OCI-M1 (cell line): ENCODE data around the gene HOXB1.
"Not testable (repeated sequence)": the region's sequence is repeated elsewhere in the genome, so short reads cannot be mapped to it uniquely, and the experiment has no call there.

ENCODE experiments used
- DNase-seq: peaks from one replicate; lab custom pipeline; 2025; lab: John Stamatoyannopoulos, UW

HOXB1 gene

DNA sequence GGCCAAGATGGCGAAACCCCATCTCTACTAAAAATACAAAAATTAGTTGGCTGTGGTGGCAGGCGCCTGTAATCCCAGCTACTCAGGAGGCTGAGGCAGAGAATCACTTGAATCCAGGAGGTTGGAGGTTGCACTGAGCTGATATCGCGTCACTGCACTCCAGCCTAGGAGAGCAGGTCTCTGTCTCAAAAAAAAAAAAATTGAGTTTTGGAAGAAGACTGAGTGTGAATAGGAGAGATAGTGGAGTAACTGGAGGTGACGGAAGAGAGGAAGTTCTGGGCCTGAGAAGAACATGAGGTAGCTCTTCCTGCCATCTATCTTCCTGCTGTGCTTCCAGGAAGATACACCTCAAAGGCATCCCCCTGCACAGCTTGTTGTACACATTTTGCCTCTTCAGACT is 11.4 kb downstream of the HOXB1 start:
- DNase-seq: no peak

DNA sequence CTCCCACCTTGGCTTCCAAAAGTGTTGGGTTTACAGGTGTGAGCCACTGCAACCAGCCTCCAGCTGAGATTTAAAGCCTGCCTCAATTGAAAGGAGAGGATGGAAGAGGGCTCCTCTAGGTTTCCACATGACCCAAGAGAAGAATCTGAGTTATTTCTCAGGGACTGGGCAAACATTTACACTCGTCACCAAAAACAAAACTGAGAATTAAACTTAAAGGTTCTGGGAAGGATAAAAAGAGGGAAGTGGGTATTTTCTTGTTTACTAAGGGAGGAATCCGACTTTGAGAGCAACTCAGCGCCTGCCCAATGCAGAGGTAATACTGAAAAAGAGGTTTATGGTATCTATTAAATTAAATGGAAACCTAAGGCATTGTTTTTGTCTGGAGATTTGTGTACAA is 13.3 kb downstream of the HOXB1 start:
- DNase-seq: no peak

DNA sequence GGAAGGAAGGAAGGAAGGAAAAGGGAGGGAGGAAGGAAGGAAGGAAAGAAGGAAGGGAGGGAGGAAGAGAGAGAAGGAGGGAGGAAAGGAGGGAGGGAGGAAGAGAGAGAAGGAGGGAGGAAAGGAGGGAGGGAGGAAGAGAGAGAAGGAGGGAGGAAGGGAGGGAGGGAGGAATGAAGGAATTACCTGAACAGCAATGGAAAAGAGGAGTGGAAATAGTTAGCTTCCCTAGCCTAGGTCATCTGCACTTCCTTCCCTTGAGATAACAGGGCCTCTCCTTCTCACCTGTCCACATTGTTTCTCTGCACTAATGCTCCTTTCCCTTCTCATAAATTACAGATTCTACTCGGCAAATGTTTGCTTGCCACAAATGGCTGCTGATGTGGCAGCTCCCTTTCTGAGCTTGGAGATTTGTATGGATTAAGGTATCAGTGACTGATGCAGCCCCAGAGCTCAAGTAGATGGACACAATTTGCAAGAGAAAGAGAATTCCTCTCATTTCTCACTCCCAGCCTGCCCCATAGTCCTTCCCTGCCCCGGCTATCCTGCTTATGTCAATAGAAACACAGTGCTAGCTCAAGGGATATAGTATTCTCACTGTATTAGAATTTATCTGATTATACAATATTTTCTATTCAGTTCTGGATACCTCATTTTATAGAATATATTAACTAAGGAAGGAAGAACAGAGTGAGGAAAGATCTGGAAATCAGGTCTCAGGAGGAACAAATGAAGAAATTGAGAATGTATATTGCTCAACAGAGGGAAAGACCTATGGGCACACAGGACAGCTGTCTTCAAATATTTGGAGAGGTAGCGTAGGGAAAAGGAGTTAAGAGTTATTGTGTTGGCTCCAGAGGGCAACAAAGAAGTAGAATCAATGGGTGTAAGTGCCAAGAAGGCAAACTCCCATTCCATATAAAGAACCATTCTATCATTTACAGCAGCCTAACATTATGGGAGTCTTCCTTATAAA is 14.6 kb downstream of the HOXB1 start:
- DNase-seq: no peak

DNA sequence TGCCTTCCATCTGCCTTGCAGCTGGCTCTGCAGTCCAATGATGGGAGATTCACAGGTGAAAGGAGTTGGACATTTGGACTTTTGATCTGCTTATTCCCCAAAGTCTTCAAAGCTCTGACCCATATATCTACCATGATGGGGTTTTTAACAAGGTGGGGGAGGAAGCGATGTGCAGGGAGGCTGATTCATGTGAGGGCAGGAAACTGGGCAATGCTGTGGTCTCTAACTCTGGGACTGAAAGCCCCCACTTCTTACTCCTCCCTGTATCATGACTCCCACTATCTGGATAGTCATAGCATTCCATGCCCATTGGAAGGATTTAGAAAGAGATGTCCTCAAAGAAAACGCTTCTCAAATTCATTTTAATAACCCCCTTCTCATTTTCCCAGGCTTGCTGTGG is 16.3 kb downstream of the HOXB1 start:
- no peak for DNase-seq

DNA sequence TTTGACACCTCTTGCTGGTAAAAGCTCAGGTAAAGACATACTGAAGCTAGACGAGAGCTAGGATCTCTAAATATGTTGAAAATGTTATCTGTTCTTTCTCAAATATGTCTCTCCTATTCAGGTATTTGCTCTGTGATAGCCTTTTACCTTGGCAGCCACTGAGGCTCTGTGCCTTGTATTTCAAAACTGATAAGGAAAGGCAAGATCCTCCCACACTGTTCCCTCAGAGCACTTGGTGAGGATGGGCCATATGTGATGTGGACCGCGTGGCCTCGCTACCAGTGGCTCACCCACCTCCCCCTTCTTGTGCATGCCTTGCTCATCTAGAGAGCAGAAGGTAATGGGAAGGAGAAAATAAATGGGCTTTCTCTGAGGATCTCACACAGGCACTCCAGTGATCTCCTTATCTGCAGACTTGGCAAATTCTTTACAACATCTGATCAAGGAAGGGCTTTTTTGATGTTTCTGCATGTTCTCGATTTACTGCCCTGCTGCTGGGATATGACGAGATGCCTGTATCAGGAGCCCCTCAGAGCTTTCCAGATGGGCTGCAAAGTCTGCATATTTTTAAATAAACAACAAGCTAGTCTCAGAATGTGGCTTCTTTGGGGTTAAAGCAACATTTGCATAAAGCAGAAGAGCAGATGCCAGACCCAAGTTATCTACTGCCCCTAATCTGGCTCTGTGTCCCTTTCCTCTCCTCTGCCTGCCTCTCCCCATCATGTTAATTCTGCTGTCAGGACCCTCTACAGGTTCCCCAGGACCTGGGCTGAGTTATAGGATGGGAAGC is 16.9 kb downstream of the HOXB1 start:
- DNase-seq: peak; percentile 73

DNA sequence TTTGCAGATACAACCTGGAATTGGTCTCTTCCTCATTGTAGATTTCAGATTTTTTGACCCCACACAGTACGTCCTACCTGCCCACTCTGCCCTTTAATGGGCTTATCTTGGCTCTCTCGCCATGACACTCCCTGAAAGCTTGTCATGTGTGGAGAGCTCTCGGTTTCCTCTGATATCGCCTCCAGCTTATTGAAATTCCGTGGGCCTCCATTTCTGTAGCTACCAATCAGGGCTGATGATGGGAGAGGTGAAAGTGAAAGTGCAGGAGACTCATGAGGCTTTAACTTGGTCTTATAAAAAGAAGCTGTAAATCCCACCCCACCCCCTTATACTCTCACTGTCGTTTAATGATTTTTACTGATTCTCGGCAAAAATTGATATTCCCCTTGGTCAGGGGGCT is 17.7 kb downstream of the HOXB1 start:
- peak; percentile 91 for DNase-seq

DNA sequence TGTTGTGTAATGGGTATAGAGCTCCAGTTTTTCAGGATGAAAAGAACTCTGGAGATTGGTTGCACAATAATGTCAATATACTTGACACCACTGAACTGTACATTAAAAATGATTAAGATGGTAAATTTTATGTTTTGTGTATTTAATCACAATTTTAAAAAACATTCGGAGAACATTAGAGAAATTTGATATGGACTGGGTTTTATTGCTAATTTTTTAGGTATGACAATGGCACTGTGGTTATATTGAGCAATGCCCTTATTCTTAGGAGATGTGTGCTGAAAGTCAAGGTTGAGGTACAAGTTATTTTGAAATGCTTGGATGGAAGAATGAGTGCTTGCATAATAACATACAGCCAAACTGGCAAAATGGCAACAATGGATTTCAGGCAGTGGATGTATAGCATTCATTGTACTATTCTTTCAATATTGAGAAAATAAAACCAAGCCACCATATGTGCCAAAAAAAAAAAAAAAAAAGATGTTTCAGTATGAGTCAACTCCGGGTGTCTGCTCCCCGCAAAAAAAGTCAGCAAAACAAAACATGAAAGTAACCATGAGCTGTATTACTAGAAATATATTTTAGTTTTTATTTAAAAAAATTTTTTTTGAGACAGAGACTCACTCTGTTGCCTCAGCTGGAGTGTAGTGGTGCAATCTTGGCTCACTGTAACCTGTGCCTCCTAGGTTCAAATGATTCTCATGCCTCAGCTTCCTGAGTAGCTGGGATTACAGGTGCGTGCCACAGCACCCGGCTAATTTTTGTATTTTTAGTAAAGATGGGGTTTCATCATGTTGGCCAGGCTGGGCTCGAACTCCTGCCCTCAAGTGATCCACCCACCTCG is 19.8 kb downstream of the HOXB1 start:
- no peak for DNase-seq

DNA sequence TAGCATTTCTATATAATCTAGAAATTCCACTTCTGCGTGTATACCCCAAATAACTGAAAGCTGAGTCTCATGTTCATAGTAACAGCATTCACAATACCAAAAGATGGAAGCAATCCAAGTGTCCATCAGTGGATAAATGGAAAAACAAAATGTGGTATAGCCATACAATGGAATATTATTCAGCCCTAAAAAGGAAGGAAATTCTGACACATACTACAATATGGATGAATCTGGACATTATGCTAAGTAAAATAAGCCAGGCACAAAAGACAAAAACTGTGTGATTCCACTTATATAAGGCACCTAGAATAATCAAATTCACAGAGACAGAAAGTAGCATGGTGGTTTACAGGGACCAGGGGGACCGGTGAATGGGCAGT is 20.4 kb downstream of the HOXB1 start:
- no peak for DNase-seq

DNA sequence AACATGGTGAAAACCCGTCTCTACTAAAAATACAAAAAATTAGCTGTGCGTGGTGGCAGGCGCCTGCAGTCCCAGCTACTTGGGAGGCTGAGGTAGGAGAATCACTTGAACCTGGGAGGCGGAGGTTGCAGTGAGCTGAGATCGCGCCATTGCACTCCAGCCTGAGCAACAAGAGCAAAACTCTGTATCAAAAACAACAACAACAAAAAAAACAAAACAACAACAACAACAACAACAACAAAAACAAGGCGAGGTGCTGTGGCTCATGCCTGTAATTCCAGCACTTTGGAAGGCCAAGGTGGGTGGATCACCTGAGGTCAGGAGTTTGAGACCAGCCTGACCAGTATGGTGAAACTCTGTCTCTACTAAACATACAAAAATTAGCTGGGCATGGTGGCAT is 21.1 kb downstream of the HOXB1 start:
- DNase-seq: not testable (repeated sequence)

DNA sequence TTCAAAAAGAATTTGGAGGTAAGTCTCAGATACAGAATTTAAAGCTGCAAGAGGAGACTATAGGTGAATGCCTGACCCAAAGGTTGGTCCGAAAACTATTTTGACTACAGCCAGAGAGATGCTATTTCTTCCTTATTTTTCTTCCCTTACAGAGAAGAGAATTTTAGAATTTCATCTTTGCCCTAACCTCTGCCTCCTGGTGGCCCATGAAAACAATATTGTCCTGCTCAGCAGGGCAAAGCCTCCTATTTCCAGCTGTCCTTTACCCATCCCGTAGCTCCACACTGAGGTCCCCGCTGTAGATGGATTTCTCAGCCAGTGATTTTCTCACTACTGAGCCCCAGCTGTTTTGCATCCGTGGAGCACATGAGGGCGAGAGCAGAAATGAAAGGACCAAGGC is 24.6 kb downstream of the HOXB1 start:
- DNase-seq: no peak

DNA sequence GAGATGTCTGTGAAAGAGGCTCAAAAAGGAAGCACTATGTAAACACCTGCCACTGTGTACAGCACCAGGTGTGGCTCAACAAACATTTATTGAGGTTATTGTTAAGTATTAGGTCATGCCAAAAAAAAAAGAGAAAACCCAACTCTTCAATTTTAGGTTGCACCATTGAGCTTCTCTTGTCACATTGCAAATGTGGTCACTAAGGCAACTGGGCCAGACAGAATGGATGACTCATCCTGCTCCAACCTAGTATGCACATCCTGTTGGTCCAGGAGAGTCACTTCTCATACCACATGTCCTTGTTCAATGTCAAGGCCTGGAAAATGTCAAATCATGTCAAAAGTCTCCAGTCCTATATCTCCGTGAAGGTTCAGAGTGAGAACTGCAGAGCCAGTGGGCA is 25.0 kb downstream of the HOXB1 start:
- DNase-seq: peak; percentile 72

DNA sequence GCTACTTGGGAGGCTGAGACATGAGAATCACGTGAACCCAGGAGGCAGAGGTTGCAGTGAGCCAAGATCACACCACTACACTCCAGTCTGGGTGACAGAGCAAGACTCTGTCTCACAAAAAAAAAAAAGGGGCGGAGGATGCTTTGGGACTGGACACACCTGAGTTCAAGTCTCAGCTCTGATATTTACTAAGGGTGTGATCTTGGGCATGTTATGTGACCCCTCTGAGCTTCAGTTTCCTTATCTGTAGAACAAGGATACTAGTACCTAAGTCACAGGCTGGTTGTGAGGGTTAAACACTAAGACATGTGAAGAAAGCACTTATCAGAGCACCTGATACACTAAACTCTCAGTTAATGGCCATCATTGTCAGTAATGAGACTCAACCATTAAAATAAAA is 25.9 kb downstream of the HOXB1 start:
- no peak for DNase-seq

DNA sequence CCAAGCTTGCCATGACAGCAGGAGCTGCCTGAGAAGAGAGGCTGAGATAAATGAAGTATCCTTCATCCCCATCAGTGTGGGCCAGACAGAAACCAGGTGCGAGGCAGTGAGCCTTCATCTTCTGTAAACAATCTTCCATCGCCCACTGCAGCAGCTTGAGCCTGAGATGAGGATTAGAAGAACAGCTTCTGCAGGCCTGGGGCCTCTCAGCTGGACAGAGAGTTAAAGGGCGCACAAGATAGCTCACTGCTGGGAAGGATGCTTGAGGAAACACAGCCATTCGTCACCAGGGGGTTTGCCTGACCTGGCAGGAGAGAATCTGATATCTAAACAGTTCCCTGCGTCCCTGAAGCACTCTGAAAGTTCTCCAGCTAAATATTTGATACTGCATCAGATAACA is 27.1 kb downstream of the HOXB1 start:
- DNase-seq: no peak

DNA sequence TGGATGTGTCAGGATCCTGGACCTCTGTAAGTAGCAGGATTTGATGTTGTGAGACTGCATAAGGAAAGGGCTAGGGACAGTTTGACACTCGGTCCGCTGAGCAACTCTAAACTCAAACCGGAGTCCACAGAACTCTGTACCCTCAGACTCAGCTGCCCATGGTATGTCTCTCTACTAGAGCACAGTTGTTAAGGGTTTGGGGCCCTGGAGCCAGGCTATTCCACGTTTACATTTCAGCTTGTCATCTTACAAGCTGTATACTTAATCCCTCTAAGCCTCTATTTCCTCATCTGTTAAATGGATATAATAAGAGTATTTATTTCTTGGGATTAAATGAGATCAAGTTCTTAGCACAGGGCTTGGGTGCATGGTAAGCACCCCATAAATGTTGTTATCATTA is 27.9 kb downstream of the HOXB1 start:
- DNase-seq: no peak

DNA sequence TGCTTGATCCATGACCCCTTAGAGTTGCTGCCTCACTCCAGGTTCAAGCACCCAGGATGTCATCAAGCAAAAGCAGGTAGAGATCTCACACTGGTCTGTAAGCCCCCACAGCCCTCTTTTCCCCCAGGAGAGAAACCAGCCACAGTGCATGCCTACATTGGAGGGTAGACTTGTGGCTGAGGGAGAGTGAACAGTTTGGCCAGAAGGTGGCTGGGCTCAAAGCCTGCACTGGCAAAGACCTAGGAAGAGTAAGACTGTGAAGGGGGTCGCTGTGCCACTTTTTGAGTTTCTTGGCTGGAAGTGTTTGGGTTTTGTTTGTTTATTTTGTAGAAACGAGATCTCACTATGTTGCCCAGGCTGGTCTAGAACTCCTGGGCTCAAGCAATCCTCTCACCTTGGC is 28.5 kb downstream of the HOXB1 start:
- DNase-seq: no peak

DNA sequence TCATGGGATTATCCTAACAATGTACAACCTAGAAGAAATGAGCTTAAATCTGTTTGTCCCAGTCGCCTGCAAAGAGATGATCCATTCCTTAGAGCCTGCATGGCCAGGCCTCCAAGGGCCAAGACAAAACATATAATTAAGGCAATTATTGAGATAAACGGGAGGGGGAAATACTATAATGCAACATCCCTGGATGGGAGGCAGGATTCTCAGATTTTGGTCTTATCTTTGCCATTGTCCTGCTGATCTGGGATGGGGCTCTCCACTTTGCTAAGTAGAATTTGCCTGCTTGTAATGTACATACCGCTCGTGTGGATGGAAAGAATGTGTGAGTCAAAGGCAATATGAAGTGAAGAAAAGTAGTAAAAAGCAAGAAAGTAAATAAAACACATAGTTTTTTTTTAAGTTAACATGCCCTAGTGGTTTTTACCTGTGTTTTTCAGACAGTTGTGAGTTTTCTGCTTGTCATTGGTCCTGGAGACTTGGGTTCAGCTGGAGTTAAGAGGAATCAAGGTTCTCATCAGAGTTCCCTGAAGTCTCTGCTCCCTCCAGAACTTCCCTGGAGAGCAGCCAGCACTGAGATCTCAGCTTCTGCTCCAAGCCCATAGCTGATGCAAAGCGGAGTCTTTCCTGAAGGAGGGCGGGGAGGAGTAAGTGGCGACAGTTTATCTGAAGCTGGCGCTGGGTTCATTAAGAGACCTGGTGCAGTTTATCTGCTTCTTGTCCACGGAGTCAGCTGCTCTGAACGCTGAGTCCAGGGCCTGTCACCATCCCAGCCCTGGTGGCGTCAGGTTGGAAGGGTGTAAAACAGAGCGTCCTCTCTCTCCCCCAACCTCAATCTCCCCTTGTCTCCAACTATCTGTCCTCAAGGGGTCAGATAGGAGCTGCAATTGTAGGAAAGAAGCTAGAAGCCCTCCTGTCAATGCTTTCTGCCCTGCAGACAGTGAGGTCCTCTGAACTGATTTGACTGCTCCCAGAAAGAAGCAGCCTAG is 30.1 kb downstream of the HOXB1 start:
- DNase-seq: no peak

DNA sequence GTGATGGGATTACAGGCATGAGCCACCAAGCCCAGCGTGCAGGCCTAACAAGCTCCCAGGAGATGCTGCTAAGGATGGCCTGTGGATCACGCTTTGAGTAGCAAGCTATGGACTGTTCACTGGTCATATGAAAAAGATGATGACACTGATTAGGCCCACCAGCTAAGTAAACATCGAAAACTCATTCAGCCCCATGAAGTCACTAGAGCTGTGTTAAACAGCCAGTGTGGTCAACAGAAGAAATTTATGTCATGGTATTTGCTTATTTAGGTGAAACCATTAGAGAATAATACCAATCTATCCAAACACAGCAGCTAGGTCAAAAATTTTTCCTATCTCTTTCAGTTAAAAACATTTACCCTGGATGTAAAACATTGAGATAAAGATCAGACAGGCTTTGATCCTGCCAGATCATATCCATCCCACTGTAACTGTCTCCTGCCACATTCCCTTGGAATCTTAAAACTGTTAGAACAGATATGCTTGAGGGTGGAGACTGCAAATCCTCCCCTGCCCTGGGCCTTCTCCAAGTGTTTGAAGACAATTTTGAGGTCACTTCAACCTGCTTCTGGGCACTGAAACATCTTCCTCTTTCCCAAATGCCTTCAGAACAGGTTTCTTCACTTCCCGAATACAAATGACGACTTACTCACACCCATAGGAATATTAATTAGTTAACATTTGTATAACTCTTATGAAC is 30.9 kb downstream of the HOXB1 start:
- no peak for DNase-seq

DNA sequence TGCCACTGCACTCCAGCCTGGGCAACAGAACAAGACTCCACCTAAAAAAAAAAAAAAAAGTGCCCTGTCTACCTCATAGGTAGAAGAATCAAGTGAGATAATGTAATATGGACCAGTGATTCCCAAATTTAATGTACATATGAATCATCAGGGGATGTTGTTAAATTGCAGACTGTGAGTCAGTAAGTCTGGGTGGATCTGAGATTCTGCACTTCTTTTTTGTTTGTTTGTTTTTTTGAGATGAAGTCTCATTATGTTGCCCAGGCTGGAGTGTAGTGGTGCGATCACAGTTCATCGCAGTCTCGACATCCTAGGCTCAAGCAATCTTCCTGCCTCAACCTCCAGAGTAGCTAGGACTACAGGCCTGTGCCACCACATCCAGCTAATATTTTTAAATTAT is 31.6 kb downstream of the HOXB1 start:
- DNase-seq: no peak

DNA sequence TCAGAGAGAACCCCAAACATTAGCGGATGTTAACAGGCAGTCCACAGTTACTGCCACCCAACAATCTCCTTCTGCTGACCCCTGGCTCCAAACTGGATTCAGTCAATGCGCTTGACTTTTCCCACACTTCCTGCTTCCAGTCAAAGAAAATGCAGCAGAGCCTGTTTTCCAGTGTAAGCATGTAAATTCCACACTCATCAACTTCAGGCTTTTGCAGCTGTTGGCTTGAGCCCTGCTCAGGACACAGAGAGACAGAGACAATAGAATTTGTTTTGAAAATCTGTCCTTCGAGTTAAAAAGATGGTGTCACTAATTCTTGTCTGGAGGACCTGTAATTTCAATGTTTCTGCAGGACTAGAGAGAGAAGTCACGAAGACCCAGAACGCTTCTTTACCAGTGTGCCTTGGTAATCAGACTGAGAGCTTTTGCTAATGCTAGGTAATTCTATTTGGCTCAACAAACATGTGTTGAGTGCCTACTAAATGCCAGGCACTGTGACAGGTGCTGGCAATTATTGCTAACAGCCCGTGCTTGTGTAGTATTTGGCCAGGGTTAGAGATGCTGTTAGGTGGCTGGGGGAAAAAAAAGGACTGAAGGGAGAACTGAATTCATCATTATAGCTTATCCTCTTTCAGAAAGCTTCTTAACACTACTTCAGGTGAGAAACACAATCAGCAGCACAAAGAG is 32.5 kb downstream of the HOXB1 start:
- no peak for DNase-seq

DNA sequence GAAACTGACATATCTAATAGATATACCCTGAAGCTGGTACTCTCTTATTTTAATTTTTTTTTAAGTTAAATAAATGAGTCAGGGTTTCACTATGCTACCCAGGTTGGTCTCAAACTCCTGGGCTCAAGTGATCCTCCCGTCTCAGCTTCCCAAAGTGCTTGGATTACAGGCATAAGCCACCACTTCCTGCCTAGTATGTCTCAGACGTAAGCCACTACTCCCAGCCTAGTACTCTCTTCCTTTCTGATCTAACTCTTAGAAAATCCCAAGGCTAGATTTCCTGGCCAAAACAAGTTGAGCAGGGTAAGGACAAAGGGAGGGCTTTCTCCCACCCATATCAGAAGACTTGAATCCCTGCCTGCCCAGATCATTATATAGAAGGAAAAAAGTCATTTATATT is 33.7 kb downstream of the HOXB1 start:
- no peak for DNase-seq
